Measurements from ENCODE around the gene NDUFV1. TPM values are rescaled to one million over a fixed set of nuclear protein-coding genes. Genes with fewer than 3 reads are reported as not detected.
"Not testable (repeated sequence)": the region's sequence is repeated elsewhere in the genome, so short reads cannot be mapped to it uniquely, and the experiment has no call there.

The NDUFV1 gene
- total and polyA plus RNA-seq, 10 donors = 132 to 258 (median 199) TPM

GRCh38 chr11:67657300-67657699, 50.6 kb downstream of the NDUFV1 start:
- Histone ChIP-seq H3K4me3 (no peak overlapping the region), H3K27me3 (replicated peaks in 1 of 7) (no peaks in the 10 kb centered on the region), H3K9me3 (peaks cover 0 to 21% (median 10%) of the 10 kb centered on the region in 8 donors), H3K27ac (peak overlapping the region in 1 of 8 donors; percentile 5), H3K36me3 (no peaks in the 10 kb centered on the region), H3K4me1 (peaks cover 0 to 14% (median 4%) of the 10 kb centered on the region in 6 donors)
- TF ChIP-seq POLR2AphosphoS5 (IDR thresholded peaks at IDR 0.05) = no peak
- no peak for TF ChIP-seq CTCF (IDR thresholded peaks at IDR 0.05 in 8 of 11, conservative IDR thresholded peaks at IDR 0.05 in 3 of 11)
- no peak for TF ChIP-seq POLR2A (IDR thresholded peaks at IDR 0.05)
- no peak for DNase-seq
- intact Hi-C loops (cut with DNase I; ENCODE audit: low total_unique reads) = no loop called here
- WGBS, 5 donors = 37 to 46% (median 42%) methylated on average over 3 of the region's 3 CpGs

GRCh38 chr11:67659651-67660165, 53.0 kb downstream of the NDUFV1 start:
- Histone ChIP-seq H3K9me3 (peaks cover 0 to 21% (median 10%) of the 10 kb centered on the region in 8 donors), H3K4me1 (peaks cover 0 to 14% (median 4%) of the 10 kb centered on the region in 6 donors)
- H3K36me3 ChIP-seq; DNase-seq; H3K27me3 ChIP-seq (replicated peaks in 1 of 7); H3K4me3 ChIP-seq; intact Hi-C loops (cut with DNase I; ENCODE audit: low total_unique reads); H3K27ac ChIP-seq: not testable (repeated sequence)
- peak in 5 of 11 experiments; percentile 43 to 67 (median 51) for TF ChIP-seq CTCF (IDR thresholded peaks at IDR 0.05 in 8 of 11, conservative IDR thresholded peaks at IDR 0.05 in 3 of 11)
- 58 to 70% (median 60%) methylated on average over 5 of the region's 5 CpGs for WGBS, 5 donors

DNA sequence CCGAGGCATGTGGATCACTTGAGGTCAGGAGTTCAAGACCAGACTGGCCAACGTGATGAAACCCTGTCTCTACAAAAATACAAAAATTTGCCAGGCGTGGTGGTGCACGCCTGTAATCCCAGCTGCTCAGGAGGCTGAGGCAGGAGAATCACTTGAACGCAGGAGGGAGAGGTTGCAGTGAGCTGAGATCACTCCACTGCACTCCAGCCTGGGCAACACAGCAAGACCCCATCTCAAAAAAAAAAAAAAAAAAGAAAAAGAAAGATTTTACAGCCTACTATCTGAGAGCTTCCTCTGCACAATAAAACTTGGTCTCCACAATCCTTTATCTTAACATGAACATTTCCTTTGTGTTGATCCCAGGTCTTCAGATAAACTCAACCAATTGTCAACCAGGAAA, 54.0 kb downstream of the NDUFV1 start:
- peaks cover 0 to 17% (median 8%) of the 10 kb centered on the region in 8 donors for H3K9me3 ChIP-seq
- H3K27me3 ChIP-seq (replicated peaks in 1 of 7); H3K27ac ChIP-seq; H3K4me3 ChIP-seq; intact Hi-C loops (cut with DNase I; ENCODE audit: low total_unique reads); H3K36me3 ChIP-seq; DNase-seq: not testable (repeated sequence)
- WGBS, 5 donors = 62 to 89% (median 82%) methylated on average over 5 of the region's 5 CpGs
- peaks cover 0 to 14% (median 4%) of the 10 kb centered on the region in 6 donors for H3K4me1 ChIP-seq

Small RNA genes lying within 50 kb of the gene (small RNA-seq; reads per million reads assigned to genes)
- gene AP003385.3 = 0 reads per million in 4 donors

Other genes with a start within 250 kb of the NDUFV1 start
- 10 to 100 TPM in 2 of 7 donors, 1 to 10 TPM in 5; 4.3 to 13.7 (median 6.7) TPM for gene CLCF1, start 233.3 kb upstream of the NDUFV1 start, total RNA-seq
- 1 to 10 TPM; 6.0 to 9.3 (median 9.0) TPM for gene CLCF1, start 233.3 kb upstream of the NDUFV1 start, polyA plus RNA-seq
- 10 to 100 TPM; 21.6 to 37.5 (median 29.7) TPM for gene RAD9A, start 214.9 kb upstream of the NDUFV1 start, total RNA-seq
- gene RAD9A, start 214.9 kb upstream of the NDUFV1 start, polyA plus RNA-seq = 10 to 100 TPM; 18.2 to 44.8 (median 37.1) TPM
- 100 to 1,000 TPM; 147 to 192 (median 157) TPM for gene PPP1CA, start 205.1 kb upstream of the NDUFV1 start, total RNA-seq
- gene PPP1CA, start 205.1 kb upstream of the NDUFV1 start, polyA plus RNA-seq = 100 to 1,000 TPM; 152 to 207 (median 170) TPM
- gene TBC1D10C, start 202.9 kb upstream of the NDUFV1 start, total RNA-seq = 100 to 1,000 TPM in 4 of 7 donors, 10 to 100 TPM in 3; 66.3 to 132 (median 101) TPM
- gene TBC1D10C, start 202.9 kb upstream of the NDUFV1 start, polyA plus RNA-seq = 100 to 1,000 TPM; 174 to 270 (median 196) TPM
- gene CARNS1, start 191.3 kb upstream of the NDUFV1 start, total RNA-seq = 1 to 10 TPM; 1.9 to 4.4 (median 2.1) TPM
- gene CARNS1, start 191.3 kb upstream of the NDUFV1 start, polyA plus RNA-seq = 1 to 10 TPM; 1.0 to 2.0 (median 1.8) TPM
- 10 to 100 TPM; 51.5 to 65.4 (median 55.4) TPM for gene RPS6KB2, start 178.4 kb upstream of the NDUFV1 start, total RNA-seq
- gene RPS6KB2, start 178.4 kb upstream of the NDUFV1 start, polyA plus RNA-seq = 10 to 100 TPM; 39.5 to 95.0 (median 53.8) TPM
- 100 to 1,000 TPM; 119 to 278 (median 187) TPM for gene PTPRCAP, start 169.3 kb upstream of the NDUFV1 start, total RNA-seq
- 100 to 1,000 TPM; 410 to 557 (median 479) TPM for gene PTPRCAP, start 169.3 kb upstream of the NDUFV1 start, polyA plus RNA-seq
- gene CORO1B, start 163.5 kb upstream of the NDUFV1 start, total RNA-seq = 100 to 1,000 TPM in 4 of 7 donors, 10 to 100 TPM in 3; 68.1 to 143 (median 117) TPM
- 10 to 100 TPM; 40.5 to 70.8 (median 53.7) TPM for gene CORO1B, start 163.5 kb upstream of the NDUFV1 start, polyA plus RNA-seq
- not detected for gene GPR152, start 154.2 kb upstream of the NDUFV1 start, total RNA-seq
- under 1 TPM in 1 of 3 donors, not detected in 2; 0.10 TPM for gene GPR152, start 154.2 kb upstream of the NDUFV1 start, polyA plus RNA-seq
- 10 to 100 TPM; 12.7 to 27.3 (median 21.3) TPM for gene CABP4, start 151.6 kb upstream of the NDUFV1 start, total RNA-seq
- gene CABP4, start 151.6 kb upstream of the NDUFV1 start, polyA plus RNA-seq = 1 to 10 TPM; 2.6 to 6.2 (median 3.0) TPM
- gene TMEM134, start 137.7 kb upstream of the NDUFV1 start, total RNA-seq = 100 to 1,000 TPM in 3 of 7 donors, 10 to 100 TPM in 4; 48.5 to 192 (median 66.6) TPM
- gene TMEM134, start 137.7 kb upstream of the NDUFV1 start, polyA plus RNA-seq = 100 to 1,000 TPM in 1 of 3 donors, 10 to 100 TPM in 2; 94.6 to 123 (median 95.1) TPM
- 10 to 100 TPM; 72.2 to 95.8 (median 88.1) TPM for gene AIP, start 123.9 kb upstream of the NDUFV1 start, total RNA-seq
- gene AIP, start 123.9 kb upstream of the NDUFV1 start, polyA plus RNA-seq = 100 to 1,000 TPM; 135 to 146 (median 141) TPM
- 10 to 100 TPM; 42.5 to 86.9 (median 74.9) TPM for gene PITPNM1, start 101.6 kb upstream of the NDUFV1 start, total RNA-seq
- 10 to 100 TPM; 17.8 to 67.0 (median 29.2) TPM for gene PITPNM1, start 101.6 kb upstream of the NDUFV1 start, polyA plus RNA-seq
- 10 to 100 TPM; 32.9 to 49.9 (median 40.9) TPM for gene CDK2AP2, start 98.8 kb upstream of the NDUFV1 start, total RNA-seq
- gene CDK2AP2, start 98.8 kb upstream of the NDUFV1 start, polyA plus RNA-seq = 10 to 100 TPM; 35.6 to 57.1 (median 51.0) TPM
- not detected for gene CABP2, start 83.5 kb upstream of the NDUFV1 start, total RNA-seq
- gene CABP2, start 83.5 kb upstream of the NDUFV1 start, polyA plus RNA-seq = not detected
- gene GSTP1, start 23.1 kb upstream of the NDUFV1 start, total RNA-seq = 100 to 1,000 TPM; 211 to 338 (median 275) TPM
- gene GSTP1, start 23.1 kb upstream of the NDUFV1 start, polyA plus RNA-seq = 100 to 1,000 TPM; 310 to 399 (median 343) TPM
- gene NUDT8, start 23.0 kb downstream of the NDUFV1 start, total RNA-seq = 1 to 10 TPM; 2.7 to 7.9 (median 5.8) TPM
- gene NUDT8, start 23.0 kb downstream of the NDUFV1 start, polyA plus RNA-seq = 1 to 10 TPM; 5.4 to 9.2 (median 6.5) TPM
- gene TBX10, start 32.8 kb downstream of the NDUFV1 start, total RNA-seq = not detected
- under 1 TPM in 1 of 3 donors, not detected in 2; 0.08 TPM for gene TBX10, start 32.8 kb downstream of the NDUFV1 start, polyA plus RNA-seq
- gene ACY3, start 43.8 kb downstream of the NDUFV1 start, total RNA-seq = 1 to 10 TPM in 3 of 7 donors, under 1 TPM in 3, not detected in 1; 0.39 to 2.0 (median 0.98) TPM
- 1 to 10 TPM; 1.1 to 5.7 (median 1.2) TPM for gene ACY3, start 43.8 kb downstream of the NDUFV1 start, polyA plus RNA-seq
- not detected for gene ALDH3B2, start 67.7 kb downstream of the NDUFV1 start, total RNA-seq
- gene ALDH3B2, start 67.7 kb downstream of the NDUFV1 start, polyA plus RNA-seq = under 1 TPM in 1 of 3 donors, not detected in 2; 0.03 TPM

Measured in spleen (tissue), 11 donors.